ENCODE data around the gene RRP8. TPM values are rescaled to one million over a fixed set of nuclear protein-coding genes. Genes with fewer than 3 reads are reported as not detected.

Gene RRP8
- total RNA-seq, 4 donors from 2014 or later, result 13.9 to 34.1 (median 18.2) TPM

GRCh38 chr11:6648501-6648900 lies 45.1 kb upstream of the RRP8 start:
- Histone ChIP-seq H3K36me3 (no peaks in the 10 kb centered on the region), H3K9me3 (no peaks in the 10 kb centered on the region), H3K27me3 (peaks cover 0 to 28% of the 10 kb centered on the region in 2 donors), H3K4me3 (no peak overlapping the region), H3K27ac (no peak overlapping the region), H3K4me1 (peaks cover 0 to 47% (median 28%) of the 10 kb centered on the region in 4 donors)
- no peak for DNase-seq (ENCODE audit: low spot score in 2 of 2)
- 56 to 73% methylated on average over 1 of the region's 1 CpG for WGBS, 2 donors
- TF ChIP-seq EP300 (IDR thresholded peaks at IDR 0.05) (no peak), POLR2A (IDR thresholded peaks at IDR 0.05) (no peak), CTCF (IDR thresholded peaks at IDR 0.05) (no peak)

- no peaks in the 10 kb centered on the region for H3K36me3 ChIP-seq
- H3K4me3 ChIP-seq, result no peak overlapping the region
- H3K27ac ChIP-seq, result peak overlapping the region in 2 of 4 donors; percentile 60 to 74
- H3K4me1 ChIP-seq, result peaks cover 0 to 42% (median 28%) of the 10 kb centered on the region in 4 donors
- TF ChIP-seq CTCF (IDR thresholded peaks at IDR 0.05), result no peak
- TF ChIP-seq EP300 (IDR thresholded peaks at IDR 0.05), result no peak
- no peak for TF ChIP-seq POLR2A (IDR thresholded peaks at IDR 0.05)
- DNase-seq (ENCODE audit: low spot score in 2 of 2), result no peak
- 80 to 93% methylated on average over 2 of the region's 2 CpGs for WGBS, 2 donors
- no peaks in the 10 kb centered on the region for H3K9me3 ChIP-seq
- peaks cover 0 to 22% of the 10 kb centered on the region in 2 donors for H3K27me3 ChIP-seq
Observed at GRCh38 chr11:6647836-6648235, 44.4 kb upstream of the RRP8 start.

- no peak for DNase-seq (ENCODE audit: low spot score in 2 of 2)
- Histone ChIP-seq H3K27ac (peak overlapping the region in 3 of 4 donors; percentile 60 to 74 (median 72)), H3K4me1 (peaks cover 0 to 38% (median 28%) of the 10 kb centered on the region in 4 donors), H3K9me3 (no peaks in the 10 kb centered on the region), H3K36me3 (no peaks in the 10 kb centered on the region), H3K4me3 (no peak overlapping the region), H3K27me3 (peaks cover 0 to 22% of the 10 kb centered on the region in 2 donors)
- WGBS, 2 donors, result 55 to 59% methylated on average over 9 of the region's 9 CpGs
- TF ChIP-seq EP300 (IDR thresholded peaks at IDR 0.05) (no peak), POLR2A (IDR thresholded peaks at IDR 0.05) (no peak), CTCF (IDR thresholded peaks at IDR 0.05) (no peak)
Observed at GRCh38 chr11:6646918-6647679, 43.7 kb upstream of the RRP8 start.

- H3K27me3 ChIP-seq, result peaks cover 0 to 22% of the 10 kb centered on the region in 2 donors
- H3K4me3 ChIP-seq, result no peak overlapping the region
- peak in 1 of 2 donors; percentile 72 for DNase-seq (ENCODE audit: low spot score in 2 of 2)
- peaks cover 0 to 38% (median 28%) of the 10 kb centered on the region in 4 donors for H3K4me1 ChIP-seq
- H3K36me3 ChIP-seq, result no peaks in the 10 kb centered on the region
- peak overlapping the region in 3 of 4 donors; percentile 60 to 74 (median 72) for H3K27ac ChIP-seq
- TF ChIP-seq CTCF (IDR thresholded peaks at IDR 0.05) (no peak), EP300 (IDR thresholded peaks at IDR 0.05) (peak in 1 of 2 donors; percentile 27)
- WGBS, 2 donors, result 51 to 52% methylated on average over 3 of the region's 3 CpGs
- H3K9me3 ChIP-seq, result no peaks in the 10 kb centered on the region
Observed at GRCh38 chr11:6646576-6646917, 43.1 kb upstream of the RRP8 start.

GRCh38 chr11:6646071-6646470 lies 42.7 kb upstream of the RRP8 start:
- TF ChIP-seq EP300 (IDR thresholded peaks at IDR 0.05) (no peak), CTCF (IDR thresholded peaks at IDR 0.05) (no peak), POLR2A (IDR thresholded peaks at IDR 0.05) (no peak)
- Histone ChIP-seq H3K27me3 (peaks cover 0 to 21% of the 10 kb centered on the region in 2 donors), H3K27ac (peak overlapping the region in 2 of 4 donors; percentile 60 to 72), H3K4me3 (no peak overlapping the region), H3K4me1 (peaks cover 0 to 38% (median 28%) of the 10 kb centered on the region in 4 donors), H3K36me3 (peaks cover 0 to 4% (median 0%) of the 10 kb centered on the region in 3 donors), H3K9me3 (no peaks in the 10 kb centered on the region)
- DNase-seq (ENCODE audit: low spot score in 2 of 2), result peak; percentile 45 to 66
- 27 to 39% methylated on average over 12 of the region's 12 CpGs for WGBS, 2 donors

Data from tibial nerve (tissue), 4 donors.